ENCODE data around the gene ENOX1. TPM values are rescaled to one million over a fixed set of nuclear protein-coding genes. Genes with fewer than 3 reads are reported as not detected.

Gene ENOX1
- total RNA-seq, 2 experiments from 2014 or later: 0.09 TPM

- DNase-seq (no peak), ATAC-seq (peak; percentile 62)
- no peak overlapping the region for H3K27ac Mint-ChIP-seq
- POLR2A ChIA-PET: no interaction called here
- intact Hi-C loops (cut with micrococcal nuclease): no loop called here
- H3K9me3 Mint-ChIP-seq: no peaks in the 10 kb centered on the region
- H3K4me1 Mint-ChIP-seq (ENCODE audit: low read depth): peaks cover 14% of the 10 kb centered on the region
- H3K4me3 Mint-ChIP-seq: no peak overlapping the region
- no peaks in the 10 kb centered on the region for H3K36me3 Mint-ChIP-seq (ENCODE audit: low read depth)
- no peak for TF ChIP-seq CTCF (IDR thresholded peaks at IDR 0.05)
- H3K27me3 Mint-ChIP-seq: peaks cover 3% of the 10 kb centered on the region
- CTCF ChIA-PET: interaction anchor here (0.6 kb wide), 1 partner anchor 174 kb away, joined by 3 read pairs; no protein-coding TSS in a partner anchor
Measured at GRCh38 chr13:43596924-43597598, 189.7 kb downstream of the ENOX1 start.

- TF ChIP-seq CTCF (IDR thresholded peaks at IDR 0.05): no peak
- H3K27ac Mint-ChIP-seq: no peak overlapping the region
- H3K9me3 Mint-ChIP-seq: no peaks in the 10 kb centered on the region
- DNase-seq: no peak
- ChIA-PET CTCF (no interaction called here), POLR2A (no interaction called here)
- no peaks in the 10 kb centered on the region for H3K36me3 Mint-ChIP-seq (ENCODE audit: low read depth)
- no peak for ATAC-seq
- intact Hi-C loops (cut with micrococcal nuclease): no loop called here
- peaks cover 14% of the 10 kb centered on the region for H3K4me1 Mint-ChIP-seq (ENCODE audit: low read depth)
- H3K4me3 Mint-ChIP-seq: no peak overlapping the region
- peaks cover 3% of the 10 kb centered on the region for H3K27me3 Mint-ChIP-seq
Measured at GRCh38 chr13:43596006-43596405, 190.8 kb downstream of the ENOX1 start.

- TF ChIP-seq CTCF (IDR thresholded peaks at IDR 0.05): no peak
- Mint-ChIP-seq H3K4me1 (ENCODE audit: low read depth) (no peaks in the 10 kb centered on the region), H3K4me3 (no peak overlapping the region), H3K36me3 (ENCODE audit: low read depth) (no peaks in the 10 kb centered on the region), H3K27me3 (peaks cover 5% of the 10 kb centered on the region), H3K27ac (no peak overlapping the region), H3K9me3 (no peaks in the 10 kb centered on the region)
- intact Hi-C loops (cut with micrococcal nuclease): no loop called here
- ChIA-PET POLR2A (no interaction called here), CTCF (no interaction called here)
- no peak for ATAC-seq
- no peak for DNase-seq
Measured at GRCh38 chr13:43587376-43587775, 199.4 kb downstream of the ENOX1 start.

- CTCF ChIA-PET: no interaction called here
- no peaks in the 10 kb centered on the region for H3K9me3 Mint-ChIP-seq
- no peak for ATAC-seq
Measured at GRCh38 chr13:43584751-43585150, 202.0 kb downstream of the ENOX1 start.

GRCh38 chr13:43583321-43583720 is 203.5 kb downstream of the ENOX1 start:
- TF ChIP-seq CTCF (IDR thresholded peaks at IDR 0.05): no peak
- H3K4me3 Mint-ChIP-seq: no peak overlapping the region
- H3K9me3 Mint-ChIP-seq: no peaks in the 10 kb centered on the region
- ChIA-PET POLR2A (no interaction called here), CTCF (no interaction called here)
- H3K27ac Mint-ChIP-seq: no peak overlapping the region
- DNase-seq: no peak
- no peaks in the 10 kb centered on the region for H3K36me3 Mint-ChIP-seq (ENCODE audit: low read depth)
- H3K4me1 Mint-ChIP-seq (ENCODE audit: low read depth): no peaks in the 10 kb centered on the region
- intact Hi-C loops (cut with micrococcal nuclease): no loop called here
- H3K27me3 Mint-ChIP-seq: peaks cover 5% of the 10 kb centered on the region
- no peak for ATAC-seq

More at GRCh38 chr13:43584751-43585150, 202.0 kb downstream of the ENOX1 start:
- intact Hi-C loops (cut with micrococcal nuclease): no loop called here
- H3K4me3 Mint-ChIP-seq: no peak overlapping the region
- H3K27ac Mint-ChIP-seq: no peak overlapping the region
- no peak for TF ChIP-seq CTCF (IDR thresholded peaks at IDR 0.05)
- DNase-seq: no peak
- no peaks in the 10 kb centered on the region for H3K36me3 Mint-ChIP-seq (ENCODE audit: low read depth)
- no peaks in the 10 kb centered on the region for H3K4me1 Mint-ChIP-seq (ENCODE audit: low read depth)
- POLR2A ChIA-PET: no interaction called here
- peaks cover 5% of the 10 kb centered on the region for H3K27me3 Mint-ChIP-seq
